ENCODE data around the gene BCAS3.
"Not testable (repeated sequence)": the region's sequence is repeated elsewhere in the genome, so short reads cannot be mapped to it uniquely, and the experiment has no call there.

BCAS3 gene

DNA sequence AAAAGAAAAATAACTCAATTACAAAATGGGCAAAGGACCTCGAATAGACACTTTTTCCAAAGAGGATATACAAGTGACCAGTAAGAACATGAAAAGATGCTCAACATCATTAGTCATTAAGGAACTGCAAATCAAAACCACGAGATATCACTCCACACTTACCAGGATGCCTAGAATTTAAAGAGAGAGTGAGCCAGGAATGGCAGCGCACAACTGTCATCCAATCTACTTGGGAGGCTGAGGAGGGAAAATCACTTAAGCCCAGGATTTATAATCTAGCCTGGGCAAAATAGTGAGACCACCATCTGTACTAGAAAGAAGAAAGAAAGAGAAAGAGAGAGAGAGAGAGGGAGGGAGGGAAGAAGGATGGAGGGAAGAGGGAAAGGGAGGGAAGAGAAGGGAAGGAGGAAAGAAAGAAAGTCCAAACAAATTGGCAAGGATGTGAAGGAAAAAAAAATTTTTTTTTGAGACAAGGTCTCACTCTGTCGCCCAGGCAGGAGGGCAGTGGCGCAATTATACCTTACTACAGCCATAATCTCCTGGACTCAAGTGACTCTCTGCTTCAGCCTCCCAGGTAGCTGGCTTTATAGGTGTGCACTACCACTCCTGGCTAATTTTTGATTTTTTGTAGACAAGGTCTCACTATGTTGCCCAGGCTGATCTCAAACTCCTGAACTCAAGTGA lies 744.6 kb downstream of the BCAS3 start:
- DNase-seq (ENCODE audit: low read depth in 2 of 2): no peak

DNA sequence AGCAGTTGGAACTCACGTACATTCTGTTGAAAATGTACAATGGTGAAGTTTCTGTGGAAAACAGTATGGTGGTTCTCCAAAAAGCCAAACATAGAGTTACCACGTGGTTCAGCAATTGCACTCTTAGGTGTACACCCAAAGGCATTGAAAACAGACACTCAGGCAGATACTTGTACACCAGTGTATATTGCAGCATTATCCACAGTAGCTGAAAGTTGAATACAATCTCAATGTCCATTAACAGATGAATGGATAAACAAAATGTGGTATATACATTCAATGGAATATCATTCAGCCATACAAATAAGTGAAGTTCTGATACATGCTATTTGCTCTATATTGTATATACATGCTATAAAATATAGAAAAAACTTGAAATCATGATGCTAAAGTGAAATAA lies 745.2 kb downstream of the BCAS3 start:
- DNase-seq (ENCODE audit: low read depth in 2 of 2): no peak

DNA sequence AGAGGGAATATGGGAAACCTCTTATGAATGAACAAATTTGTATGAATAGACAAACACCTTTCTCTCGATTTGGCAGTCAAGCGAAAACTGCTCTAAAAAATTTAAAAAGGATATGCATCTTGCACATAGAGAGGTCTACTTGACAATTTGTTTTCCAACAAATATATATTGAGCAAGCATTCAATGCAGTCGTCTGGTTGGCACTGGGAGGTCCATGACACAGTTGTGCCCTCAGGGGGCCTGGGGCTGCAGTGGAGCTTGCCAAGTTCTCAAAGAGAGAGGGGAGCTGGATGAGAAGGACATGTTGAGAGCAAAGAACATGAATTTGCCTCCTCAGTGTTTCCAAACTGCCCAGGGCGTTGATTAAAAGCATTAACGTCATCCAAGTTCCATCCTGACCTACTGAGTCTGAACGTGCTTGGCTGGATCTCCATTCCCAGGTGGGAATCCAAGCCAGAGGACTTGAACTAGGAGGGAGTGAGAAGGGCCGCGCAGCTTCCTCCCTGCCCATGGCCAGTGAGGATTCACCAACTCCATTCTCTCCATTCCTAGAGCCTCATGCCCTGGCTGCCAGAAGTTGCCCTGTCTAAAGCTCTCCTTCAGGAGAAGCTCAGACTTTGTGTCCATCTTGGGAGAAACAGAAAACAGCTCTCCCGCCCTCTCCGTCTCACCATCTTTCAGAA lies 746.5 kb downstream of the BCAS3 start:
- DNase-seq (ENCODE audit: low read depth in 2 of 2): no peak

DNA sequence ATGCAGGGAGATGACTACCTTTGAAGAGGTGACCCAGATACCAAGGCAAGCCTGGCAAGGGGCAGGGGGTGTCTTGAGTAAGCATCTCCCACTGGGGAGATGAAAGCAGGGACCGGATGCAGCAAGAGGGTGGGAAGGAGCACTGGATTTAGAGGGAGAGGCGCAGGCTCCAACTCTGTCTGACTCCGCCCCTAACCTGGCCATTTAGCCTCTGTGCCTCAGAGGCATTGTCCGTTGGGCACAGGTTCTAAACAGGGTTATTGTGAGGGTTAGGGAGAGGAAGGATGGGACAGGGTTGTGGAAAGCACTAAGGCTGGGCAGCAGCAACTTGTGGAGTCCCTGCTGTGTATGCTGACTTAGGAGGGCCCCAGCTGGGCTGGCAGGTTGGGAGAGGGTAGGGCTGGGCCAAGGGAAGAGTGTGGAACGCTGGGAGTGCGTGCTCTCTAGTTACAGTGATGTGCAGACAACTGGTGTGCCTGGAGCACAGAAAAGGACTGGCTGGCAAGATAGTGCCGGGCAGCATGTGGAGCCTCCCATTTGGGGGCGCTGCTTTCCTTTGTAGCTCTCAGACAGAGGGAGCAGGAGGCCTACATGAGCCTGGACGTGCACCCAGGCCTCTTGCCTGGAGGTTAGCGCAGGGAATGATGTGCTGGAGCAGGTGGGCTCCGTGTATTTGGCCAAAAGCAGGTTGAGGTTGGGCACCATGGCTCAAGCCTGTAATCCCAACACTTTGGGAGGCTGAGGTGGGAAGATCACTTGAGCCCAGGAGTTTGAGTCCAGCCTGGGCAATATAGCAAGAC lies 748.2 kb downstream of the BCAS3 start:
- DNase-seq (ENCODE audit: low read depth in 2 of 2): no peak

DNA sequence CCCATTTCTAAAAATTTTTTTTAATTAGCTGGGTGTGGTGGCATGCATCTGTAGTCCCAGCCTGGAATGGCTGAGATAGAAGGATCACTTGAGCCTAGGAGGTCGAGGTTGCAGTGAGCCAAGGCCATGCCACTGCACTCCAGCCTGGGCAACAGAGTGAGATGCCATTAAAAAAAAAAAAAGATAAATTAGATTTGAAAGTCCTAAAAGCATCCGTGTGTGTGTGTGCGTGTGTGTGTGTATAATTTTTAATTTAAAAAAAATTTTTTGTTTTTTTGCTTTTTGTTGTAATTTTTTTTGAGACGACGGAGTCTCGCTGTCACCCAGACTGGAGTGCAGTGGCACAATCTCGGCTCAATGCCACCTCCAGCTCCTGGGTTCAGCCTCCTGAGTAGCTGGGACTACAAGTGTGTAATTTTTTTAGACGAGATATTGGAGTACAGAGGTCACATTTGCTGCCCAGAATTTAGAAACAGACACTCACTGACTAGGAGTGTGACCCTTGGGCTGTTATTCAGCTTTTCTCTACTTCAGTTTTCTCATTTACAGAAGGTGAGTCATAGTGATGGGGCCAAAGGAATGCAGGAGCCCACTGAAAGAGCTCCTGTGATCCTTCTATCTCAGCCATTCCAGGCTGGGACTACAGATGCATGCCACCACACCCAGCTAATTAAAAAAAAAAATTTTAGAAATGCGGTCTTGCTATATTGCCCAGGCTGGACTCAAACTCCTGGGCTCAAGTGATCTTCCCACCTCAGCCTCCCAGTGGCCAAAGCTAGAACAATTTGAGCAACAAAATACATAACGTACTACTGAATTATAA lies 749.0 kb downstream of the BCAS3 start:
- DNase-seq (ENCODE audit: low read depth in 2 of 2): no peak

DNA sequence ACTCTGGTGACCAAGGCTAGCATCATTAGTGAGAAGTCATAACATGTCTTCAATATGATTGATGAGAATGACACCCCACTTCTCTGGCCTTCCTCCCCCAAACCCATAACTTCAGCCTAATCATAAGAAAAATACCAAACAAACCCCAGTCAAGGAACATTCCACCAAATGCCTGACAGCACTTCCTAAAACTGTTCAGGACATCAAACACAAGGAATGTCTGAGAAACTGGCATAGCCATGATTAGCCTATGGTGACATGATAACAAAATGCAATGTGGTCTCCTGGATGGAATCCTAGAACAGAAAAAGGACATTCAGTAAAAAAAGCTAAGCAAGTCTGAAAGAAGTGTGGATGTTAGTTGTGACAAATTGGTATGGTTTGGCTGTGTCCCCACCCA lies 749.9 kb downstream of the BCAS3 start:
- no peak for DNase-seq (ENCODE audit: low read depth in 2 of 2)

DNA sequence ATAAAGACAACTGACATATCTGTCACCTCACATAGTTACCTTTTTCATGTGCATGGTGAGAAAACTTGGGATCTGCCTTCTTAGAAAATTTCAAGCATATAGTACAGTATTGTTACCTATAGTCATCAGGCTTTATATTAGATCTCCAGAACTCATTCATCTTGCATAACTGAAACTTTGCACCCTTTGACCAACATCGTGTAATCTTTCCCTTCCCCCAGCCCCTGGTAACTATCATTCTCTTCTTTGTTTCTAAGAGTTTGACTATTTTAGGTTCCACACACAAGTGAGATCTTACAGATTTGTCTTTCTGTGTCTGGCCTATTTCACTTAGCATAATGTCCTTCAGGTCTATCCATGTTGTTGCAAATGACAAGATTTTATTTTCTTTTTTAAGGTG lies 751.6 kb downstream of the BCAS3 start:
- DNase-seq (ENCODE audit: low read depth in 2 of 2): no peak

DNA sequence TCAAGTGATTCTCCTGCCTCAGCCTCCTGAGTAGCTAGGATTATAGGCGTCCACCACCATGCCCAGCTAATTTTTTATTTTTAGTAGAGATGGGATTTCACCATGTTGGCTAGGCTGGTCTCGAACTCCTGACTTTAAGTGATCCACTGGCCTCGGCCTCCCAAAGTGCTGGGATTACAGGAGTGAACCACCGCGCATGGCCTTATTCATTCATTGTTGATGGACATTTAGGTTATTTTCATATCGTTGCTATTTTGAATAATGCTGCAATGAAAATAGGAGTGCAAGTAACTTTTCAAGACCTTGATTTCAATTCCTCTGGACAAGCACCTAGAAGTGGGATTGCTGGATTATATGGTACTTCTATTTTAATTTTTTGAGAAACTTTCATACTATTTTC lies 752.2 kb downstream of the BCAS3 start:
- not testable (repeated sequence) for DNase-seq (ENCODE audit: low read depth in 2 of 2)

DNA sequence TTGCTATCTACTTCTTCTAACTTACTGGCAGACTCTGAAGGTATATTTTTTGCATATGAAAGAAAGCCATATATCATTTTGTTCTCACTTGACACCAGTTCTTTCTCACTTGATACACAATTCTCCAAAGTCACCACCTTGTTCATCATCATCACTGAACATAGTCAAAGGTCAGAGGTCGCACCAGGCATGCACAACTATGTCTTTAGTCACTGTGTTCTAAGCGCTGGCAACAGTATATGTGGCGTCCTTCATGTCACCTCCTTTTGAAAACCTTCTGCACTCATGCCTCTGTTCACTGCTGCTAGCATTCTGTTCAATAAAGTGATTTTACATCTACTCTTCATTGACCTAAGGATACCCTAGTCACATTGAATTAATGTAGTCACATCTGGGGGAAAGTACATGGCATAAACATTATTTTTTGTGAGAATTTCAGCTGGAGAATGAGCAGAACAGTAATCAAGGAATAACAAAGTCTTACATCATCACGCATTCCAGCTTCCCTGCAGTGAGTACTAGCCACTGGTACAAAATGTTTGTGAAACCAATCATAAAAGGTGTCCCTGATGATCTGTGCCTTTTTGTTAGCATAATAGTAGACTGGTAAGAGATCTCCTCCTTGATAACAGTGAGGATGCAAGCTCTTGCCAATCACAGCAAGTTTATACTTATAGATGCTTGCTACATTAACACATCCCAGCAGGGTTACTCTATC lies 754.1 kb downstream of the BCAS3 start:
- DNase-seq (ENCODE audit: low read depth in 2 of 2): peak in 1 of 2 experiments; percentile 20

DNA sequence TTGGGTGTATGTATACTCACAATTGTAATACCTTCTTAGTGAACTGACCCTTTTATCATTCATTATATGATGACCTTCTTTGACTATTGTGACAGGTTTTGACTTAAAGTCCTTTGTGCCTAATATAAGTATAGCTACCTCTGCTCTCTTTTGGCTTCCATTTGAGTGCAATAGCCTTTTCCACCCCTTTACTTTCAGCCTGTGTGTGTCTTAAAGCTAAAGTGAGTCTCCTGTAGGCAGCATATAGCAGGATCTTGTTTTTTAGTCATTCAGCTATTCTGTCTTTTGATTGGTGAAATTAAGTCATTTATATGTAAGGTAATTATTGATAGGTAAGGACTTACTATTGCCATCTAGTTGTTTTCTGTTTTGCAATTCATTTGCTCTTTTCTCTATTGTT lies 758.6 kb downstream of the BCAS3 start:
- no peak for DNase-seq (ENCODE audit: low read depth in 2 of 2)

DNA sequence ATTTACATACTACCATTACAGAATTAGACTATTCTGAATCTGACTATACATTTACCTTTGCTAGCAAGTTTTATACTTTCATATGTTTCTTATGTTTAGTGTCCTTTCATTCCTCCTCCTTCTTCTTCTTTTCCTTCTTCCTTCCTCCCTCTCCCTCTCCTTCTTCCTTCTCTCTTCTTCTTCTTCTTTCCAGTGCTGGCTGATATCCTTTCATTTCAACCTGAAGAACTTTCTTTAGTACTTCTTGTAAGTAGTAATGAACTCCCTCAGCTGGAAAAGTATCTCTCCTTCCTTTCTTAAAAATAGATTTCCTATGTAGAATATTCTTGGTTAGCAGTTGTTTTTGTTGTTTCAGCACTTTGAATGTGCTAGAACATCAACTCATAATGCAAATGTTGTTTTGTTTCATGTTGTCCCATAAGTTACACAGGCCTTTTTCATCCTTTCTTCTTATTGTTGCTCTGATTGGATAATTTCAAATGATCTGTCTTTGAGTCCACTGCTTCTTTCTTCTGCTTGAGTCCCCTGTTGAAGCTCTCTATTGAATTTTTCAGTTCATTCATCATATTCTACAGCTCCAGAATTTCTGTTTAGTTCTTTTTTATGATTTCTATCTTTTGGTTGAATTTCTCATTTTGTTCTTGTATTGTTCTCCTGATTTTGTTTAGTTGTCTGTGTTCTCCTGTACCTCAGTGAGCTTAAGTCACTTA lies 759.5 kb downstream of the BCAS3 start:
- DNase-seq (ENCODE audit: low read depth in 2 of 2): no peak

DNA sequence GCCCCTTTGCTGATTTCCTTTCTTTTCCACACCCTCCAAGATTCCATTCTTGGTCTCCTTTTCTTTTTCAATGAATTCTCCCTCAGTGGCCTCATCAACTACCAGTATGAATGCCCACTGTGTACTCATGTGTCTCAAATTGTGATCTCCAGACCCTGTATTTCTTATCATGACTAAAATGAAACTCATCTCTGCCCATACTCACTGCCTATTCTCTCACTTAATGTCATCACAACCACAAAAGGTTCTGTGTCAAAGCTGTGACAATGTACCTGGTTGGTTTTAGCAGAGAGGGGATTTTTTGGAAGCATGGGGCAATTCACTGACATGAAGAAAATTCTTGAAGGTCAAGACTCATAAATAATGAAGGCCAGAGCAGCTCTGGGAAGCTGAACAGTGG lies 763.0 kb downstream of the BCAS3 start:
- DNase-seq (ENCODE audit: low read depth in 2 of 2): no peak

DNA sequence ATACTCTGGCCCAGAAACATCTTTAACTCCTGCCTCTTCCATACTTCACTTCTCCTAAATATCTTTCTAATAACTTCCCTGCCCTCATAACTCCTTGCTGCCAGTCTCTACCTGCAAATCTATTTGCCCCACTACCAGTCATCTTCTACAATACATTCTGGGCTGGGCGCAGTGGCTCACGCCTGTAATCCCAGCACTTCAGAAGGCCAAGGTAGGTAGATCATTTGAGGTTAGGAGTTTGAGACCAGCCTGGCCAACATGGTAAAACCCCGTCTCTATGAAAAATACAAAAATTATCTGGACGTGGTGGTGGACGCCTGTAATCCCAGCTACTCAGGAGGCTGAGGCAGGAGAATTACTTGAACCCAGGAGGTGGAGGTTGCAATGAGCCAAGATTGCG lies 763.9 kb downstream of the BCAS3 start:
- not testable (repeated sequence) for DNase-seq (ENCODE audit: low read depth in 2 of 2)

DNA sequence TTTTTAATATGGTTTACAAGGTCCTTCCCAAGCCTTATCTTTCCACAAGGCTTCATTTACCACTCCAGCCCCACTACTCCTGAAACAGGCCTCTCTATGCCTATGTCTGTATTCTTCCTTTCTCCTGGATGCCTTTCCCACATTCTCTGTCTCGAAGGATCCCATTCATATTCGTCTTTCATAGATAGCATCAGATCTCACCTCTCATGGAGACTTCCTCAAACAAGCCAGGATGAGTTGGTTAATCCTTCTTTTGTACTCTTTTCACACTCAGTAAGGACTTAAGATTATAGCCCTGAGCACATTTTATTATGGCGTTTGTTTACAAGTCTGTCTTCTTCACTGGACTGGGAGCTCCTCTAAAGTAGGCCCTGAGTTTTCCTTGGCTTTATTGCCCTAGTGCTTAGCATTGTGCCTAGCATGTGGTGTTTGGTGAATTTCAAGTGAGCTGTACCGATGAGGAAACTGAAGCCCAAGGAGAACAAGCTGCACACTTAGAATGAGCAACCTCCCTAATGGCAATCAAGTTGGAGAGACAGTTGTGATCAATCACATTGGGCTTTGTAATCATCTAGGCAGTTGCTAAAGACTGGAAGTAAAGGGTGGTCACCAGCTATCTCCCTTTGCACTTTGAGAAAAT lies 764.6 kb downstream of the BCAS3 start:
- DNase-seq (ENCODE audit: low read depth in 2 of 2): no peak
